ENCODE data around the gene ACOX1.
A peak's percentile ranks its signal among the peaks of the same experiment; 100 is the strongest.

ACOX1 gene

GRCh38 chr17:76008208-76008607 lies 29.2 kb upstream of the ACOX1 start:
- DNase-seq: no peak

DNA sequence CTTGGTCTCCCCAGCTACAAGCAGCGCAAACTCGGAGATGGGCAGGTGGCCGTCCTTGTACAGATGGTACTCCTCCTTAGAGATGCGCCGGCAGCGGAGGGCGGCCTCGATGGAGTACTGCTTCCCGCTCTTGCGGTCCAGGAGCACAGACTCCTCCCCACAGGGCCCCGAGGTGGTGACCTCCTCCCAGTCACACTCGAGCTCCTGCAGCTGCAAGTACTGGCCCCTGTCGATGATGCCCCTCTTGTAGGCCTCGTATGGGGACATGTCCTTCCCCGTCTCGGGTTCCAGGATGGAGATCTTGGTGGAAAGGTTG lies 28.8 kb upstream of the ACOX1 start:
- DNase-seq: no peak

DNA sequence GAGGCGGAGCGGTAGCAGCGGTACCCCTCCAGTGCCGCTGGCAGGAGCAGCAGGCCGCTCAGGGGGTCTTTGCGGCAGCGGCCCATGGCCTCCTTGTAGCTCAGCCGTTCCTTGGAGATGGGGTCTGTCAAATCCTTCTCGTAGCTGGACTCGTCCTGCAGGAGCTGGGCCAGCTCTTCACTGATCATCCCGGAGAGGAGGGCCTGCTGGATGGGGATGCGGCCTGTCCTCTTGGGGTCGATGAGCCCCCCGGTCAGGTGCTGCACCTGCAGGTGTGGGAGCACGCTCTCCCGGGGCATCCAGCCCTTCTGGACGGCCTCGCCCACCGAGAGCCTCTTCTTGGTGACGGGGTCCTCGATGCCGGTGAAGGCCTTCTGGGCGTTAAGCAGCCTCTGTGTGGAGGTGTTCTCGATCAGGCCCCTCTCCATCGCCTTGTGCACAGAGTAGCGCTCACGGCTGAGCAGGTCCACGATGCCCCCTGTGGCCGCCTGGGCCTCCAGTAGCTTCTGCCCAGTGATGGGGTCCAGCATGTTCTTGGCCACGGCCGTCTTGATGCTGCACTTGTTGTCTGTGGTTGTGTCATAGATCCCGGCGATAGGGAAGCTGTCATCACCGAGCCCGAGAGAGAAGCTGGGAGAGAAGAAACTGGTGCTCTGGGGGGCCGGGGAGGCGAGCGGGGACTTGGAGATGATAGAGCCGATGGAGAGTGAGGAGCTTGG lies 28.3 kb upstream of the ACOX1 start:
- no peak for DNase-seq

DNA sequence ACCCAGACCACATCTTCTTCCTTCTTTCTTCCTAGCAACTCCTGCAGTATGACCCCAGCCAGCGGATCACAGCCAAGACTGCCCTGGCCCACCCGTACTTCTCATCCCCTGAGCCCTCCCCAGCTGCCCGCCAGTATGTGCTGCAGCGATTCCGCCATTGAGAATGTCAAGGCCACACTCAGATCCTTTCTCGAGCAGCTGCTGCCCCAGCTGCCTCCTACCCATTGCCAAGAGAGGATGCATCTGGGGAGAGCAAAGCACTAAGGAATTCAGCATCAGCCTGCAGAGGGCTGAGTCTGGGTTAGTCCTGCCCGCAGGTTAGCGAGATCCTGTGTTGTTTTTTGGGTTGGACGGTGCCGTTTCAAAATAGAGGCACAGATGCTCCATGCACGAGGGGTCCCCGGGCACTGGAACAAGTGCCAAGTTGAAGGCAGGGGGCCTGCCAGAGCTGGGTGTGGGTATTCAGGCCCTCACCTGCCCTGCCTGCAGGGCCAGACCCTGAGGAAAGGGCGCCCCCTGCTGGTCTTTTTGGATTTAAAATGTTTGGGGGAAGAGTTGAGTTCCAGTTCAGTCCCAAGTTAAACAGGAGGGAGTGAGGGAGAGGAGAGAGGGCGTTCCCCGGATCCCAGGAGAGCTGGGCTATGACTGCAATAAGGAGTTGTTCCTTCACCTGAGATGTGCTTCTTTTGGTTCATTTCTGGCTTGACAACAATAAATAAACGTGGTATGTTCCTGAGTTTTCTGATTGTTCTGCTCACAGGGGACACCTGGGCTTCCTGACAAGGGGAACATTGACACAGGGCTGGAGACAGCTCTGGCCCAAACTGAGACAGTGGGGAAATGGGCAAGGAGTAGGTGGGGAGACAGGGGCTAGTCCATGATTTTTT lies 26.5 kb upstream of the ACOX1 start:
- peak; percentile 52 for DNase-seq

DNA sequence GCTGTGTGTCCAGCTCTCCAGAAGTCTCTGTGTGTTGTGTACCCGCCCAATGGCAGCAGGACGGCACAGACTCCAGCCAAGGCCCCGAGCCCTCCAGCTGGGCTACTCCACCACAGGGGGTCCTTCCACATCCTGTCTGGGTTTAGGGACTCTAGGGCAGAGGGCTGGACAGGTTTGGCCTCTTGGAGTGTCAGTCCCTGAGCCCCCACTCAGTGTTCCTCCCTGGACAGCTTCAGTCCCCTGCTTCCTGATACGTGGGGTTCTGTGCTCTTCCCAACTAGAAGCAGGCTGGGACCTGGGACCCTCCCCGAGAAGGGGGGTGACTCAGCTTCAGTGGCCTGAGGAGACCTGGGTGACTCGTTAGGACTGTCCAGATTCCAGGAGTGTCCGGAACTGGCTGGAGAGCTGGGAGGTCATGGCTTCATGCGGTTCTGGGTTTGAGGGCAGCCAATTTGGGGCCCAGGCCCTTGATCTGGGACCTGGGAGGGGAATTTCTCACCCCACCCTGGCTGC lies 25.8 kb upstream of the ACOX1 start:
- no peak for DNase-seq

DNA sequence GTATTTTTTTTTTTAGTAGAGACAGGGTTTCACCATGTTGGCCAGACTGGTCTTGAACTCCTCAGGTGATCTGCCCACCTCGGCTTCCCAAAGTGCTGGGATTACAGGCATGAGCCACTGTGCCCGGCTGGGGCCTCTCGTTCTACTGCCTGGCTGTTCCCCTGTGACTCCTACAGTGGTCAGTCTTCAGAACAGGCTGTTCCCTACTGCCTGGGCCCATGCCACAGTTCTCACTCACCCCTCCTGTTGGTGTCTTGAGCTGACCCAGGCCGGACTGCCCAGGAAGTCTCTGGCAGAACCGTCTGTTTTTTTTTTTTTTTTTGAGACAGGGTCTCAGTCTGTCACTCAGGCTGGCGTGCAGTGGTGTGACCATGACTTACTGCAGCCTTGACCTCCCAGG lies 24.9 kb upstream of the ACOX1 start:
- DNase-seq: no peak

DNA sequence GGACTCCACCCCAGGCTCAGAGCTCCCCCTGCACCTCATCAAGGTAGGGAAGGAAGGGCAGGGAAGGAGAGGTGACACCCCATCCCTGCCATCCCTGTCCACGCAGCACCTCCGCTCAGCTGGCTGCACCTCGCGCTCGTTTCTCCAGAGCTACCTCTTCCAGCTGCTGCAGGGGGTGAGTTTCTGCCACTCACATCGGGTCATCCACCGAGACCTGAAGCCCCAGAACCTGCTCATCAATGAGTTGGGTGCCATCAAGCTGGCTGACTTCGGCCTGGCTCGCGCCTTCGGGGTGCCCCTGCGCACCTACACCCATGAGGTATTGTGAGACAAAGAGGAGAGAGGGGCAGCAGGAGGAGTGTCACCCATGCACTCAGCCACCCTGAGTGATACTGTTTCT lies 23.1 kb upstream of the ACOX1 start:
- DNase-seq: no peak

DNA sequence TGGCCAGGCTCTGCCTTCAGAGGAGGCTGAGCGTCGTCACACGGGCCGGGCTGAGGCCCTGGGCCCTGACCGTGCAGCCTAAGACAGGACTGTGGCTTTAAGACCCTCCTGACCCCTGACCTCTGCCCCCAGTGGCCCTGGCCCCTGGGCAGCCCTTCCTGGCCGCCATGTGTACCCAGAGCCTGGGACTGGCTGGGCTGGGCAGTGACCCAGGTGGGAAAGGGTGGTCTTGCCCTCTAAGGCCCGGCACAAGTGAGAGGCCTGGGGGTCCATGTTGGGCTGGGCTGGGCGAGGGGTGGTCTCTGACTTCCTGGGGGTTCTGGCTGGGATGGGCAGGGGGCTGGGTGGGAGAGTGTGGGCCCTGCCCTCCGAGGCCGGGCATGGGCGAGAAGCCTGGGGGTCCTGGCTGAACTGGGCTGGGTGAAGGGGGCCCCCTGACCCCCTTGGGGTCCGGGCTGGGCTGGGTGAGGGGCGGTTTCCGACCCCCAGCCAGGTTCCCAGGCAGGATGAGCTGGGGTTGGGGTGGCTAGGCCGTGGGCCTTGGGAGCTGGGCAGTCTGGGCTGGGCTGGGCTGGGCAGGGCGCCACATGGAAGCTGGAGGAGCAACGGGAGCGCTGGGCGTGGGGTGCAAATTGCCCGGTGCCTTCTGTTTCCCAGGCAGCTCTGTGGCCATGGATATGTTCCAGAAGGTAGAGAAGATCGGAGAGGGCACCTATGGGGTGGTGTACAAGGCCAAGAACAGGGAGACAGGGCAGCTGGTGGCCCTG lies 22.0 kb upstream of the ACOX1 start, which contains the start of gene CDK3:
TSS of gene CDK3 (plus strand) at position 101 of the 767 bp plus-strand sequence. CDS start at position 672, 571 bp downstream.
- no peak for DNase-seq

- DNase-seq: peak; percentile 20
These were observed 21.2 kb upstream of the ACOX1 start for GRCh38 chr17:76000016-76000754.

DNA sequence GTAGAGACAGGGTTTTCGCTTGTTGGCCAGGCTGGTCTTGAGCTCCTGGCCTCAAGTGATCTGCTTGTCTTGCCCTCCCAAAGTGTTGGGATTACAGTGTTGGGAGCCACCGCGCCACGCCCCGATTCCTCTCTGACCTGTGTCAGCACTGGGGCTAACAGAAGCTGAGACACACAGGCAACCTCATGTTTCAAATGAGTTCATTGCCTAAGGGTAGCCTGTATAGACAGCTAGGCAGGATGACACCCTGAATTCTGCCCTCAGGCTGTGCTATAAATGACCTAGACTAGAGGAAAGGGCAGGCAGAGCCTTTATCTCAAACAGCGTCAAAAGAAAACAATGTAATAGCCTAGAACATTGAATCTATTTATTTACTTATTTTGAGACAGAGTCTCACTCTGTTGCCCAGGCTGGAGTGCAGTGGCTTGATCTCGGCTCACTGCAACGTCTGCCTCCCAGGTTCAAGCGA lies 19.4 kb upstream of the ACOX1 start:
- DNase-seq: no peak

DNA sequence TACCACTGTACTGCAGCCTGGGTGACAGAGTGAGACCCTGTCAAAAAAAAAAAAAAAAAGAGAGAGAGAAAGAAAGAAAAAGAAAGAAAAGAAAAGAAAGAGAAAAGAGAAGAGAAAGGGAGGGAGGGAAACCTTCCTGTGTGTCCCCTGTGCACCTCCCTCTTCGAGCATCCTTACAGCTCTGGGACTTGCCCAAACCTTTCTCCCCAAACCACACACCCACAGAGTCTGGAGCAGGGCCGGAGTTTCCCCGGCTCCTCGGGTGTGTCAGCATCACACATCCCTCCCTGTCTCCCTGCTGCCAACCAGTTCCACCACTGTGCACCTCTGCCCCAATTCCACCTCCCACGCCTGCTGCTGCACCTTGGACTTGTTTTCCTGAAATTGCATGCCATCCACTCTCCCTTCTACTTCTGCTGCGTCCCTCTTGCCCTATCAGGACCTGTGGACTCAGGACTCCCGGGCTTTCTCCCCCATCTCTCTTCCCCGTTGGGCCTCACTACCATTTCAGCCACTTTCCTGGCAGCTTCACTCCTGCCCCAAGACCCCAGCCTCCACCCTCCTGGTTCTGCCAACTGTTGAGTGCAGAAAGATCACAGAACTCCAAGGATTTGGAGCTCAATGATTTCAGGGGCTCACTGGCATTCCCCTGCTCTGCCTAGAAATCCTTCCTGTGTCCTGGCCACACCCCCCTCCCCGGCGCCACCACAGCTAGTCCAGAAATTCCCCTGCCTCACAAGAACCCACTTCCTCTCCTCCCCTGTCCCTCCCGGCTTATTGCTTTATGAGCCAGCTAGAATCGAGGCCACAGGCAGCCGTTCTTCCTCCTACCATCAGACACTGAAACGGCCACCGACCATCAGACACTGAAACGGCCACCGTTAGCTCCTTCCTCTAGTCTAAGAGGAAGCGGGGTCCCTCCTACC lies 18.0 kb upstream of the ACOX1 start:
- no peak for DNase-seq

- DNase-seq: no peak
These were observed 16.5 kb upstream of the ACOX1 start for GRCh38 chr17:75995385-75995925.

- DNase-seq: no peak
These were observed 15.9 kb upstream of the ACOX1 start for GRCh38 chr17:75994802-75995370.

- DNase-seq: no peak
These were observed 12.4 kb upstream of the ACOX1 start for GRCh38 chr17:75991396-75991795.

DNA sequence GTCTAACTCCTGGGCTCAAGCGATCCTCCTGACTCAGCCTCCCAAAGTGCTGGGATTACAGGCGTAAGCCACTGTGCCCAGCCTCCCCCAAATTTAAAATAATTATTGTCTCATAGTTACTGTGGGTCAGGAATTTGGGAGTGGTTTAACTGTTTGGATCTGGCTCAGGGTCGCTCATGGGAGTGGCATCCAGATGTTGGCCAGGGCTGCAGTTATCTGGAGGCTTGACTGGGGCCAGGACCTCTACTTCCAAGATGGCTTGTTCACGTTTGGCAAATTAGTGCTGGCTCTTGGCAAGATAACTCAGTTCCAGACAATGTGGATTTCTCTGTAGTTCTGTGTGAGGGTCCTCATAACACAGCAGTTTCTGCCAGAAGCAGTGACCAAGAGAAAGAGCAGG lies 8.1 kb upstream of the ACOX1 start:
- no peak for DNase-seq

DNA sequence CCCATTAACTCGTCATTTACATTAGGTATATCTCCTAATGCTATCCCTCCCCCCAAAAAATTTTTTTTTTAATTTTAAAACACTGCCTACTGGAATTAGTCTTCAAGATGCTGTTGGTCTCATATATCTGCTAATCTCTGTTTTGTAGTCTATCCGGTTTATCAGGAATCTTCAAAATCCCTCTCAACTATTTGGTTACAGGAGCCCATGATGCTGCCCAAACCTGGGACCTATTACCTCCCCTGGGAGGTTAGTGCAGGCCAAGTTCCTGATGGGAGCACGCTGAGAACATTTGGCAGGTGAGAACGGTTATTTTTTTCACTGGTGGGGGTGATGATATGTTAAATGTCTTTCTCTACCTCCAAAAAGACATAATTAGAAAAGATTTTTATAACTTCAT lies 7.0 kb upstream of the ACOX1 start:
- no peak for DNase-seq

DNA sequence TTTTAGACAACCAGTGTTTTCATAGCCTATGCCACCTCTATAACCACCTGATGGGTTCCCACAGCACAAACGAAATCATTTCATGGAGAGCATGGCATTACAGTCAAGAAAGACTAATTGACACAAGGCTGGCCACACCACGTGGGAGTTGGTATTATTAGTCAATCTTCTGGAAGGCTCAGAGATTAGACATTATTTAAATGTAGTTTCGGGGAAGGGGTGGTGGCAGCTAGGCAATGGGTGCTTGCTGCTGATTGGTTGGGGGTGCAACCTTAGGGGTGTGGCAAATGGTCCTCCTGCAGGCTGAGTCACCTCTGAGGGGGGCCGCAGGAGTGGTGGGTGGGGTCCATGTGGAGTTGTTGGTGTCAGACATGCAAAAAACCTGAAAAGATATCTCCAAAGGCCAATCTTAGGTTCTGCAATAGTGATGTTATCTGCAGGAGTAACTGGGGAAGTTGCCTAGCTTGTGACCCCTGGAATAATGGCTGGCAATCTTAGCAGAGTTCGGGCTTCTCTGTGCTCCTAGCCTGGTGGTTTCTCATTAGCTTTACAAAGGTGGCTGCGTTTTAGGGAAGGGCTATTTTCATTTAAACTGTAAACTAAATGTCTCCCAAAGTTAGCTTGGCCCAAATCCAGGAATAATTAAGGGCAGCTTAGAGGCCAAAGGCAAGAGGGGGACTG lies 4.7 kb upstream of the ACOX1 start:
- no peak for DNase-seq

DNA sequence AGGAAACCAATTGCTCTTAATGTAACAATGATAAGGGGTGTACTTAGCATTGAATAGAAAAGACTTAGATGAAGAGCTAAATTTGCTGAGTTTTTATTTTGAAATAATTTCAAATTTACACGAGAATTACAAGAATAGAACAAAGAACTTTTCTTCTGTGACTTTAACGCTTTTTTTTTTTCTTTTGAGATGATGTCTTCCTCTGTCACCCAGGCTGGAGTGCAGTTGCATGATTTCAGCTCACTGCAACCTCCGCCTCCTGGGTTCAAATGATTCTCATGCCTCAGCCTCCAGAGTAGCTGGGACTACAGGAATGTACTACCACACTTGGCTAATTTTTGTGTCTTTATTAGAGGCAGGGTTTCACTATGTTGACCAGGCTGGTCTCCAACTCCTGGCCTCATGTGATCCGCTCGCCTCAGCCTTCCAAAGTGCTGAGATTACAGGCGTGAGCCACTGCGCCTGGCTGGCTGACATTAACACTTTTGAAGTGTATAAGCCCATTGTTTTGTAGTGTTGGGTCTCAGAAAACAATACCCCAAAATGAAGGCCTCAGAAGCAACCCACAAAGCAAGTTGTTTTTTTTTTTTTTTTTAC lies 2.2 kb upstream of the ACOX1 start:
- DNase-seq: no peak

GRCh38 chr17:75980188-75981018 lies 1.4 kb upstream of the ACOX1 start:
- DNase-seq: peak; percentile 33
